ENCODE measurements around the gene HSPE1. TPM values are rescaled to one million over a fixed set of nuclear protein-coding genes. Genes with fewer than 3 reads are reported as not detected.

HSPE1 gene
- 90.8 and 117 TPM in 2 replicates for total RNA-seq

DNA sequence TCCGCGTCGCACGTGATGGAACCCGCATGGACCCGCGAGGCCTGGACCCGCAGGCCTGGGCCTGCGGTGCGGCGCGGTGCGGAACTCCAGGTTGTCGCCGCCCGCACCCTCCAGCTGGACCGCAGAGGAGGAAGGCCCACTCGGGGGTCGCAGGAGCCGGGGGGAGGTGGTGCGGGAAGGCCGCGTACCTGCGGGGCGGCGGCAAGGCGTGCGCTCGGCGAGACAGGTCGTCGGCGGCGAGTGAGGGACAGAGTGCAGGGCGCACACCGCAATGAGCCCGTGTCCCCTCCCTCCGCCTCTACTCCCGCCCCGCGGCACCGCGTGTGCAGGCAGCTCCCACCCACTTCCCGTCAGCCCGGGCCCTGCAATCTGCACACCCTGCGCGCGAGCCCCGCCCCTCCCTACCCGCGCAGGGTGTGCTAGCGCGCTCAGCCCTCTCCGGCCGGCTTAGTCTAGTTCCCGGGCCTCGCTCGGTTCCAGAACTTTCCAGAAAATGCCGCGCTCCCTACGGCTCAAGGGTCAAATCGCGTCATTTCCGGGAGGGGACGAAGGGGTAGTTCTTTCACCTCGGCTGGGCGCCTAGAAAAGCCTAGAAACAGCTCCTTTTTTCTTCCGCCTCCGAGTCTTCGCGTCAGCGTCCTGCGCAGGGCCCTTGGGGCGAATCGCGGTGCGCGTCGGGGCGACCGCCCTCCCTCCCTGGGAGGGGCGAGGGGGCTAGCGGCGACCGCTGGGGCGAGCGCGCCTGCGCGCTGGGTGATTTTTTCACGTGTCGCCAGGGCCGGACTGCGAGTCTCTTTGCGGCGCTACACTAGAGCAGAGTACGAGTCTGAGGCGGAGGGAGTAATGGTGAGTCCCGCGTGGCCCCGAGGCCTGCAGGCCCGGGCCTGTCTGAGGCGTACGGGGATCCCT is at the start of gene HSPE1, which contains the start of gene HSPD1:
Gene HSPE1, plus strand, starts transcription at position 786 of the 909 bp plus-strand sequence. Its CDS starts 58 bp downstream, at position 844.
Gene HSPD1, minus strand, starts transcription at position 247 of the 909 bp plus-strand sequence. CDS start 992 bp downstream, outside the sequence.

DNA sequence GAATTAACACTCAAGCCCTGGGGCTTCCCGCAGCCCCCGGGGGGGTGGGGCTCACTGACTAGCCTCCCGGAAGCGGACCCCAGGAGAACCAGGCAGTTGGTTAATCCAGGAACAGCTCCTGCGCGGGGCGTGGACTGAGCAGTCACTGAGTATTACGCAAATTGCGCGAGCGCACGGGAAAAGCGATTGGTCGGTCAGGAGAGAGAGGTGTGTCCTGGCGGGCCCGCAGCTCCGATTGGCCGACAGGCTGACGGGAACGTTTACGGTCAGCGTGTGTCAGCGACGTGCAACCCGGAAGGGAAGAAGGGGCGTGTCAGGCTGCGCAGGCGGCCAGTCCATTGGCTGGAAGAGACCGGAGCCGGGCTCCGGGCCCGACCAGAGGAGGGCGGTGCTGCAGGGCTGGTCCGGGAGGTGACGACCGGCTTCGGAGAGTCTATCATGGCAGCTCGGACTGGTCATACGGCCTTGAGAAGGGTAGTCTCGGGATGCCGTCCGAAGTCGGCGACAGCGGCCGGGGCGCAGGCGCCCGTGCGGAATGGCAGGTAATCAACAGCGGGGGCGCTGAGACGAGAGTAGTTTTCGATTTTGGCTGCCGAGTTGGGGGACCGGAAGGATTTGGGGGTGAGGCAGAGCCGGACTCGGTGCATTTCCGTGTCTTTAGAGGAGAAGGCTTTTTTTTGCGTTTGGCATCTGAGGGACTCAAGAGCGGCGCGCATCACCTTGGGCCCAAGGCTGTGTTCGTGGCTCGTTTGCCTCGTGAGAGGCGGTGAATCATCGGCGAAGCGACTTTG is 46.9 kb upstream of the HSPE1 start, which contains the start of gene COQ10B:
Gene COQ10B, plus strand, starts transcription at position 430 of the 791 bp plus-strand sequence. Its CDS starts 9 bp downstream, at position 439.

DNA sequence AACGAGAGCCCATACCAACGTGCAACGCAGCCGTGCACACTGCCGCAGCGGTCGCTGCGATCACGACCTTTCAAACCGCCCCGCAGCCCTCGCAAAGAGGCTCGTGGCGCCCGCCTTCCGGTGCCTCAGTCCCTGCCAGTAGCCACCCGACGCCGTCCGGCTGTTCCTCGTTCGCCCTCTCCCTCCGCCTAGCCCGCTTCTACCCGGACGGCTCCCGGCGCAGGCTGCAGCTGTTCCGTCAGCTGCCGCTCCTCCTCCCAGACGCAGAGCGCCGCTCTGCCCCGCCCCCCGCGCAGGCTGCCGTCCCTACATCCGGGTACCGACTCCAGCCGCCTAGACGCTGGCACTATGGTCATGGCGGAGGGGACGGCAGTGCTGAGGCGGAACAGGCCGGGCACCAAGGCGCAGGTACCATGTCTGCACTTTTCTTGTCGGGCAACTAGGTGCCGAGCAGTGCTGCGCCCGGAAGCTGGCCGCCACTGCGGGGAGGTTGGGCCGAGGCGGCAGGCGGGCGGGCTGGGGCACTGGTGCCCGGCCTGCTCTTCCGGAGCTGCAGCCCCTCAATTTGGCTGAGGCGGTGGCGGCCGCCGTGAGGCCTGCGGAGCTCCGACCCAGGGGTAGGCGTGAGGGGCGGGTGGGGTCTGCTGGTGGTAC is 15.7 kb downstream of the HSPE1 start, which contains the start of gene MOB4:
Gene MOB4, plus strand, starts transcription at position 328 of the 654 bp plus-strand sequence. Its CDS starts 21 bp downstream, at position 349.

Other genes with a start within 250 kb of the HSPE1 start
- gene ANKRD44, start 189.6 kb upstream of the HSPE1 start, total RNA-seq: 0.64 and 1.9 TPM in 2 replicates
- 105 and 110 TPM in 2 replicates for gene SF3B1, start 65.4 kb upstream of the HSPE1 start, total RNA-seq
- gene COQ10B, start 46.8 kb upstream of the HSPE1 start, total RNA-seq: 28.1 and 30.6 TPM in 2 replicates
- 257 and 406 TPM in 2 replicates for gene HSPD1, start 539 bp upstream of the HSPE1 start, total RNA-seq
- 23.9 and 28.4 TPM in 2 replicates for gene MOB4, start 15.7 kb downstream of the HSPE1 start, total RNA-seq
- 0.21 TPM in 1 of 2 replicates, not detected in the other for gene RFTN2, start 175.2 kb downstream of the HSPE1 start, total RNA-seq
- 7.0 and 12.8 TPM in 2 replicates for gene MARS2, start 205.0 kb downstream of the HSPE1 start, total RNA-seq

Data from tracheal epithelial cell (primary cell).